Measurements from ENCODE around the gene SOWAHB. TPM values are rescaled to one million over a fixed set of nuclear protein-coding genes. Genes with fewer than 3 reads are reported as not detected.

Gene SOWAHB
- total and polyA plus RNA-seq, 8 donors: 0.73 to 29.0 (median 6.1) TPM

GRCh38 chr4:76856243-76857073 lies 41.5 kb downstream of the SOWAHB start:
- DNase-seq: peak in 1 of 2 donors; percentile 68
- Histone ChIP-seq H3K4me1 (peaks cover 0 to 18% (median 15%) of the 10 kb centered on the region in 4 donors), H3K9me3 (no peaks in the 10 kb centered on the region), H3K36me3 (no peaks in the 10 kb centered on the region), H3K4me3 (no peak overlapping the region), H3K27ac (peak overlapping the region in 2 of 5 donors; percentile 39 to 54), H3K27me3 (no peaks in the 10 kb centered on the region)
- TF ChIP-seq POLR2A (IDR thresholded peaks at IDR 0.05) (no peak), EP300 (IDR thresholded peaks at IDR 0.05) (no peak), POLR2AphosphoS5 (IDR thresholded peaks at IDR 0.05) (no peak), CTCF (IDR thresholded peaks at IDR 0.05) (no peak)
- intact Hi-C loops (cut with DNase I; ENCODE audit: low total_unique reads): no loop called here
- 16 to 32% (median 22%) methylated on average over 4 of the region's 4 CpGs for WGBS, 5 donors

- Histone ChIP-seq H3K27me3 (no peaks in the 10 kb centered on the region), H3K4me1 (peaks cover 0 to 18% (median 15%) of the 10 kb centered on the region in 4 donors), H3K4me3 (no peak overlapping the region), H3K36me3 (no peaks in the 10 kb centered on the region), H3K9me3 (no peaks in the 10 kb centered on the region), H3K27ac (no peak overlapping the region)
- intact Hi-C loops (cut with DNase I; ENCODE audit: low total_unique reads): no loop called here
- TF ChIP-seq POLR2A (IDR thresholded peaks at IDR 0.05): no peak
- TF ChIP-seq CTCF (IDR thresholded peaks at IDR 0.05): no peak
- no peak for TF ChIP-seq EP300 (IDR thresholded peaks at IDR 0.05)
- no peak for TF ChIP-seq POLR2AphosphoS5 (IDR thresholded peaks at IDR 0.05)
- 86 to 94% (median 91%) methylated on average over 8 of the region's 8 CpGs for WGBS, 5 donors
- no peak for DNase-seq
These were observed 43.1 kb downstream of the SOWAHB start for GRCh38 chr4:76854858-76855257.

GRCh38 chr4:76851375-76851774 lies 46.6 kb downstream of the SOWAHB start:
- Histone ChIP-seq H3K9me3 (no peaks in the 10 kb centered on the region), H3K27ac (no peak overlapping the region), H3K4me3 (no peak overlapping the region), H3K27me3 (no peaks in the 10 kb centered on the region), H3K36me3 (no peaks in the 10 kb centered on the region), H3K4me1 (peaks cover 0 to 9% (median 7%) of the 10 kb centered on the region in 4 donors)
- no peak for TF ChIP-seq POLR2AphosphoS5 (IDR thresholded peaks at IDR 0.05)
- no peak for DNase-seq
- intact Hi-C loops (cut with DNase I; ENCODE audit: low total_unique reads): no loop called here
- 64 to 88% (median 79%) methylated on average over 2 of the region's 2 CpGs for WGBS, 5 donors

GRCh38 chr4:76850010-76850441 lies 47.9 kb downstream of the SOWAHB start:
- intact Hi-C loops (cut with DNase I; ENCODE audit: low total_unique reads): no loop called here
- Histone ChIP-seq H3K4me1 (no peaks in the 10 kb centered on the region), H3K27ac (no peak overlapping the region), H3K36me3 (no peaks in the 10 kb centered on the region), H3K27me3 (no peaks in the 10 kb centered on the region), H3K4me3 (no peak overlapping the region), H3K9me3 (no peaks in the 10 kb centered on the region)
- 27 to 62% (median 35%) methylated on average over 4 of the region's 4 CpGs for WGBS, 5 donors
- no peak for TF ChIP-seq POLR2AphosphoS5 (IDR thresholded peaks at IDR 0.05)
- TF ChIP-seq EP300 (IDR thresholded peaks at IDR 0.05): no peak
- TF ChIP-seq POLR2A (IDR thresholded peaks at IDR 0.05): no peak
- TF ChIP-seq CTCF (IDR thresholded peaks at IDR 0.05): no peak
- DNase-seq: peak in 1 of 2 donors; percentile 33

Other genes with a start within 250 kb of the SOWAHB start
- gene SEPTIN11, start 51.6 kb upstream of the SOWAHB start, total RNA-seq: 100 to 1,000 TPM in 3 of 5 donors, 10 to 100 TPM in 2; 29.0 to 298 (median 201) TPM
- 10 to 100 TPM in 2 of 3 donors, 1 to 10 TPM in 1; 9.3 to 45.8 (median 43.3) TPM for gene SEPTIN11, start 51.6 kb upstream of the SOWAHB start, polyA plus RNA-seq
- gene CCNI, start 177.8 kb upstream of the SOWAHB start, total RNA-seq: 100 to 1,000 TPM in 4 of 5 donors, 10 to 100 TPM in 1; 43.4 to 203 (median 121) TPM
- gene CCNI, start 177.8 kb upstream of the SOWAHB start, polyA plus RNA-seq: 100 to 1,000 TPM; 133 to 278 (median 155) TPM

All from stomach (tissue), 9 donors.